Umbilical cord (tissue), 2 donors: Measurements from ENCODE around the gene HBE1. TPM values are rescaled to one million over a fixed set of nuclear protein-coding genes. Genes with fewer than 3 reads are reported as not detected.
"Not testable (repeated sequence)": the region's sequence is repeated elsewhere in the genome, so short reads cannot be mapped to it uniquely, and the experiment has no call there.

ENCODE experiments used
- DNase-seq: peaks from one replicate; pipeline ENCODE4 v3.0.0-alpha.2; 2015; ENCODE audit warnings: low spot score
- total RNA-seq: library from RNA; depleted of rRNA; stranded (reverse); fragments of >200 nt; gene quantifications from one replicate; pipeline ENCODE4 v1.2.3, GENCODE V29; 2014; ENCODE audit warnings: low replicate concordance; ENCODE audit not compliant: insufficient read depth

Gene HBE1
- total RNA-seq, 1 donor from 2014 or later, result 40.9 TPM

- DNase-seq, result no peak
Measured at GRCh38 chr11:5285703-5286340, 16.1 kb upstream of the HBE1 start.

DNA sequence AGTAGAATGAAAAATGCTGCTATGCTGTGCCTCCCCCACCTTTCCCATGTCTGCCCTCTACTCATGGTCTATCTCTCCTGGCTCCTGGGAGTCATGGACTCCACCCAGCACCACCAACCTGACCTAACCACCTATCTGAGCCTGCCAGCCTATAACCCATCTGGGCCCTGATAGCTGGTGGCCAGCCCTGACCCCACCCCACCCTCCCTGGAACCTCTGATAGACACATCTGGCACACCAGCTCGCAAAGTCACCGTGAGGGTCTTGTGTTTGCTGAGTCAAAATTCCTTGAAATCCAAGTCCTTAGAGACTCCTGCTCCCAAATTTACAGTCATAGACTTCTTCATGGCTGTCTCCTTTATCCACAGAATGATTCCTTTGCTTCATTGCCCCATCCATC, 14.9 kb upstream of the HBE1 start:
- no peak for DNase-seq

DNA sequence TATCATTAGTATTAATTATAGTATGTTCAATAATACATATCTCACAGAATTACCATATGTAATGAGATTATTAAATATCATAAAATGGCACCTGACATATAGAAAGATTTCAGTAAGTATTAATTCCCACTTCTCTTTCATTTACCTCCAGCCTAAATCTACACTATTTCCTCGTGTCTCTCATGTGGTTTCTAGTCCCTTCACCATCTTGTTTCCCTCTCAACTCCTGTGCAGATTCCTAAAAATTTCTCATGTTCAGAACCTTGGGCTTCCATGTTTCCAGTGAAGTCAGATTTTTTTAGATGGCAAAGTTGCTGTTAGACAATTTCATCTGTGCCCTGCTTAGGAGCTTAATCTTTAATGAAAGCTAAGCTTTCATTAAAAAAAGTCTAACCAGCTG, 14.1 kb upstream of the HBE1 start:
- no peak for DNase-seq

GRCh38 chr11:5283086-5283485, 13.3 kb upstream of the HBE1 start:
- no peak for DNase-seq

GRCh38 chr11:5282628-5283027, 12.9 kb upstream of the HBE1 start:
- no peak for DNase-seq

- no peak for DNase-seq
Measured at GRCh38 chr11:5281596-5281995, 11.9 kb upstream of the HBE1 start.

GRCh38 chr11:5280582-5281102, 10.9 kb upstream of the HBE1 start:
- DNase-seq, result peak; percentile 92

DNA sequence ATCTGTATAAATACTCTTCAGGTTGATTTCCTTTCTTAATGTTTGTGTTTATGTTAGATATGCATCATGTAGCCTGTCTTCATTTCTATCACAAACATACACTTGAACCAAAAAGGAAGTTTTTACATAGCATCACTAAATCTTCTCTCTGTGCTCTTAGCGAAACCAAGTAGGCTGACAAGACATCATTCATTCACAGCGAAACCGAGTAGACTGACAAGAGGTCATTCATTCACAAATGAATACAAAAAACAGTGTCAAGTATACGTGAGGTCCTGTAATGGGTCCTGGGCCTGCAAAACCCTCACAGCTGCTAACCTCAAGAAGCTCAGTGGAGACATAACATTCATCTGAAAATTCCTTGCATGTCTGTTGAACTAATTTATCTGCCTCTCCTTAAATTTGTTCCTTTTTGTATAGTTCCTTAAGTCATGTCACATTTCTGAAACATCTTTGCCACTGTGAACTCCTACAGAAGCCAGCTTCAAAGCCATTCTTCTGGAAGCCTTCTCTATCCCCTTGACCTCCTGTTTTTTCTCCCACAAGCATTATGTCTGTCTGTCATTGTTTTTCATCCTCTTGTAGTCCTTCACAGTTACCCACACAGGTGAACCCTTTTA, 9.8 kb upstream of the HBE1 start:
- DNase-seq, result no peak

- DNase-seq, result no peak
Measured at GRCh38 chr11:5277807-5278382, 8.2 kb upstream of the HBE1 start.

- no peak for DNase-seq
Measured at GRCh38 chr11:5276697-5277096, 7.0 kb upstream of the HBE1 start.

DNA sequence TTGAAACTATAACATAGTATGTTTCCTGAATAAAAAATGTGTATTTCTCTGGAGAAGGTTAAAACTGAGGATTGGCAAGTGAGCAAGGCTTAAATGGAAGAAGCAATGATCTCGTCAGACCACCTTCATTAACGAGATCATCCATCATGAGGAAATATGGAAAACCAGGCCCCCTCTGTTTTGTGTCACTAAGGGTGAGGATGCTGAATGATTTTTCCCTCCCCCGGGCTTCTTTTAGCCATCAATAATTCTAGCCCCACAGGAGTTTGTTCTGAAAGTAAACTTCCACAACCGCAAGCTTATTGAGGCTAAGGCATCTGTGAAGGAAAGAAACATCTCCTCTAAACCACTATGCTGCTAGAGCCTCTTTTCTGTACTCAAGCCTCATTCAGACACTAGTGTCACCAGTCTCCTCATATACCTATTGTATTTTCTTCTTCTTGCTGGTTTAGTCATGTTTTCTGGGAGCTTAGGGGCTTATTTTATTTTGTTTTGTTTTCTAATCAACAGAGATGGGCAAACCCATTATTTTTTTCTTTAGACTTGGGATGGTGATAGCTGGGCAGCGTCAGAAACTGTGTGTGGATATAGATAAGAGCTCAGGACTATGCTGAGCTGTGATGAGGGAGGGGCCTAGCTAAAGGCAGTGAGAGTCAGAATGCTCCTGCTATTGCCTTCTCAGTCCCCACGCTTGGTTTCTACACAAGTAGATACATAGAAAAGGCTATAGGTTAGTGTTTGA, 5.8 kb upstream of the HBE1 start:
- DNase-seq, result peak; percentile 44

GRCh38 chr11:5274395-5274794, 4.7 kb upstream of the HBE1 start:
- DNase-seq, result no peak

- DNase-seq, result no peak
Measured at GRCh38 chr11:5272395-5273017, 2.8 kb upstream of the HBE1 start.

DNA sequence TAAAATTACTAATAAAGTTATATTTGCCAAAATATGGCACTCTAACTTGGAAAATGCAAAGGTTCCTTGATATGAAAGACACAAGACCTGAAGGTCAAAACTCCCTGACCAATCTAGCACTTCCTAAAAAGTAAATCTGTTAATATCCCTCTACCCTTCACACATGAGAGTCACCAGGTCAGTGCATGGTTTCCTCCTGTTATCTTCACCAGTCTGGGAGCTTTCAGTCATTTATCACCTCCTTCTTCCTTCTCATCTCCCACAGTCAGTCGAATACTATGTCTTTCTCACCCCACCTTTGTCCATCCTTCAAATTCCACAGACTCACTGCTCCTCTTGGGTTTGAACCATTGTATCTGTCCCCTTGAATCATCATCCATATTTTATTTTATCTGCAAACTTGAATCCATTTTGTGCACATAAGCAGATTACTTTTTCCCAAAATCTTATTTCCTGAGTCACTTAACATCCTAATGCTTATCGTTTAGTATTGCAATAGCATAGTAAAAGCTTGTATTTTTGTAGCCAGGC, 2.6 kb downstream of the HBE1 start:
- no peak for DNase-seq

DNA sequence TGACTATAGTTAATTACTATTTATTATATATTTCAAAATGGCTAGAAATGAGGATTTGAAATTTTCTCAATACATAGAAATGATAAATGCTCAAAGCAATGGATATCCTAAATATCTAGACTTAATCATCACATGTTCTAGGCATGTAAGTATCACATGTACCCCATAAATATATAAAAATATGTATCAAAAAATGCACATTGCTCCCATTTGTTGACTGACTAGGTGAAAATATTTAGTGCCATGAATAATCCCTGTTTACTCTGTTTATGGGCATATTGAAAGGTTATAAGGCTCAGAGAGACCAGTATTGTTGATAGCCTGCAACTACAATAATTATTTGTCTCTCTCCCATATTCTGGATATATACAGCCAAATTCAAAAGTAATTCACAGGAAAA, 3.1 kb downstream of the HBE1 start:
- no peak for DNase-seq

DNA sequence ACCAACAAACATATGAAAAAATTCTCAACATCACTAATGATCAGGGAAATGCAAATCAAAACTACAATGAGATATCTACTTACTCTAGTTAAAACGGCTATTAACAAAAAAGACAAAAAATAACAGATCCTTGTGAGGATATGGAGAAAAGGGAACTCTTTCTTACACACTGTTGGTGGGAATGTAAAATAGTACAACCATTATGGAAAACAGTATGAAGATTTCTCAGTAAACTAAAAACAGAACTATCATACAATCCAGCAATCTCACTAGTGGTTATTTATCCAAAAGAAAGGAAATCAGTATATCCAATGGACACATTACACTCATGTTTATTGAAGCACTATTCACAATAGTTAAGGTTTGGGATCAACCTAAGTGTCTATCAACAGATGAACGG, 3.9 kb downstream of the HBE1 start:
- DNase-seq, result no peak

DNA sequence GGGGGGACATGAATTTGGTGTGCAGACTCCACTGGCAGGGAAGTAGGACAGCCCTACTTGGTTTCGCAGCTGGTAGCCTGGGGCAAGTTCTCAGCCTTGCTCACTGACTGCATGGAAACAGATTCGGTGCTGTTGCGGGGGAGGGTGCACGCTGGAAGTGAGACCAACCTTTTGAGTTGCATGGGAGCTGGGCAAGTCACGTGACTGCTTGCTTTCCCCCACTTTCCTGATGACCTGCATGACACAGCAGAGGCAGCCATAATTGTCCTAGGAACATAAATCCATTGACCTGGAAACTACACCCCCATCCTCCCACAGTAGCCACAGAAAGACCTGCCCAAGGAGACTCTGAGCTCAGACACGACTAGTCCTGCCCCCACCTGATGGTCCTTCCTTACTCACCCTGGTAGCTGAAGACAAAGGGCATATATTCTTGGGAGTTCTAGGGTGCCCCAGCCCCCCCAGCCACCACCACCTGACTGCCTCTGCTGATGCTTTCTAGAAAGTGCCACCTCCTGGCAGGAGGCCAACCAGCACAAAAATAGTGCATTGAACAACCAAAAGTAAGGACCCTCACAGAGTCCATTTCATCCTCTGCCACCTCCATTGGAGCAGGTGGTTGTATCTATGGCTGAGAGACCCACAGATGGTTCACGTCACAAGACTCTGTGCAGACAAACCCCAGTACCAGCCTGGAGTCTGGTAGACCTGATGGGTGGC, 11.0 kb downstream of the HBE1 start:
- DNase-seq, result no peak

- DNase-seq, result no peak
Measured at GRCh38 chr11:5257296-5257695, 12.4 kb downstream of the HBE1 start.

DNA sequence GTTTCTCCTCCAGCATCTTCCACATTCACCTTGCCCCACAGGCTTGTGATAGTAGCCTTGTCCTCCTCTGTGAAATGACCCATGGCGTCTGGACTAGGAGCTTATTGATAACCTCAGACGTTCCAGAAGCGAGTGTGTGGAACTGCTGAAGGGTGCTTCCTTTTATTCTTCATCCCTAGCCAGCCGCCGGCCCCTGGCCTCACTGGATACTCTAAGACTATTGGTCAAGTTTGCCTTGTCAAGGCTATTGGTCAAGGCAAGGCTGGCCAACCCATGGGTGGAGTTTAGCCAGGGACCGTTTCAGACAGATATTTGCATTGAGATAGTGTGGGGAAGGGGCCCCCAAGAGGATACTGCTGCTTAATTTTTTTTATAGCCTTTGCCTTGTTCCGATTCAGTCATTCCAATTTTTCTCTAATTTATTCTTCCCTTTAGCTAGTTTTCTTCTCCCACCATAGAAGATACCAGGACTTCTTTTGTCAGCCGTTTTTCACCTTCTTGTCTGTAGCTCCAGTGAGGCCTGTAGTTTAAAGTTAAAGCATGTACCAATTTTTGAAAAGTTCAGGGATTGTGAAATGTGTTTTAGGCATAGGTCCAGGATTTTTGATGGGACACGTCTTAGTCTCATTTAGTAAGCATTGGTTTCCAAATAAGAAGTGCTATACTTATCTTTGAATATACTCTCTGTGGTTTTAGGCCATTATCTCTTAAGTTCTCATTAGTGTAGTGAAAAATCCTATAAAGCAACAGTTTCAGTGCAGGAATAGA, 14.9 kb downstream of the HBE1 start, which contains the start of gene HBG2:
Gene HBG2, minus strand, starts transcription at position 136 of the 768 bp plus-strand sequence. Its CDS starts 53 bp downstream, at position 83.
- DNase-seq, result peak; percentile 32

DNA sequence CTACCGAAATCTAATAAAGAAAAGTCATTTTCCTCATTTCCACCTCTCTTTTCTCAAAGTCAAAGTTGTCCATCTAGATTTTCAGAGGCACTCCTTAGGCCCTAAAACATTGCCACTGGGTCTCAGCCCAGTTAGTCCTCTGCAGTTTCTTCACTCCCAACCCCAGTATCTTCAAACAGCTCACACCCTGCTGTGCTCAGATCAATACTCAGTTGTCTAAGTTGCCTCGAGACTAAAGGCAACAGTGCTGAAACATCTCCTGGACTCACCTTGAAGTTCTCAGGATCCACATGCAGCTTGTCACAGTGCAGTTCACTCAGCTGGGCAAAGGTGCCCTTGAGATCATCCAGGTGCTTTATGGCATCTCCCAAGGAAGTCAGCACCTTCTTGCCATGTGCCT, 15.7 kb downstream of the HBE1 start:
- not testable (repeated sequence) for DNase-seq
